ENCODE data around the gene MICU1.

MICU1 gene

DNA sequence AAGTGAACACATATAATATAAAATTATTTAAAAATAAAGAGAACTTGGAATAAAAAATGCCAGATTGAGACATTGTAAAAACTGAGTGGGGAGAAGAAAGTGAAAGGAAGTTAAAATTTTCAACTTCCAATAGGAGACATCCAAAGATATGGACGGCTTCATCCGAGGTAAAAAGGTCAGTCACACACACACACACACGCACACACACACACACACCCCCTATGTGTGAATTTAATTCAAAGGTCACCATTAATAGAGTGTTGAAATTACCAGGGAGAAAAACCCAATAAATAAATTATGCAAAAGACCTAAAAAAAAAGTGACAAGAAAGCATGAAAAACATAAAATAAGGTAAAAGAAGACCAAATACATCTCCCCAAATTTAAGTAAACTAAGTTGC lies 140.2 kb downstream of the MICU1 start:
- Histone ChIP-seq H3K27me3 (ENCODE audit: insufficient read depth, poor library complexity, severe bottlenecking) (no peaks in the 10 kb centered on the region), H3K36me3 (ENCODE audit: low read depth) (no peaks in the 10 kb centered on the region), H3K27ac (ENCODE audit: poor library complexity, severe bottlenecking) (no peak overlapping the region), H3K4me3 (ENCODE audit: severe bottlenecking) (no peak overlapping the region), H3K4me1 (ENCODE audit: insufficient read depth, poor library complexity, severe bottlenecking) (no peaks in the 10 kb centered on the region), H3K9me3 (ENCODE audit: severe bottlenecking) (no peaks in the 10 kb centered on the region)
- no peak for DNase-seq (ENCODE audit: low spot score)
- no peak for ATAC-seq (ENCODE audit: low read depth)
- TF ChIP-seq, protein P1, sequence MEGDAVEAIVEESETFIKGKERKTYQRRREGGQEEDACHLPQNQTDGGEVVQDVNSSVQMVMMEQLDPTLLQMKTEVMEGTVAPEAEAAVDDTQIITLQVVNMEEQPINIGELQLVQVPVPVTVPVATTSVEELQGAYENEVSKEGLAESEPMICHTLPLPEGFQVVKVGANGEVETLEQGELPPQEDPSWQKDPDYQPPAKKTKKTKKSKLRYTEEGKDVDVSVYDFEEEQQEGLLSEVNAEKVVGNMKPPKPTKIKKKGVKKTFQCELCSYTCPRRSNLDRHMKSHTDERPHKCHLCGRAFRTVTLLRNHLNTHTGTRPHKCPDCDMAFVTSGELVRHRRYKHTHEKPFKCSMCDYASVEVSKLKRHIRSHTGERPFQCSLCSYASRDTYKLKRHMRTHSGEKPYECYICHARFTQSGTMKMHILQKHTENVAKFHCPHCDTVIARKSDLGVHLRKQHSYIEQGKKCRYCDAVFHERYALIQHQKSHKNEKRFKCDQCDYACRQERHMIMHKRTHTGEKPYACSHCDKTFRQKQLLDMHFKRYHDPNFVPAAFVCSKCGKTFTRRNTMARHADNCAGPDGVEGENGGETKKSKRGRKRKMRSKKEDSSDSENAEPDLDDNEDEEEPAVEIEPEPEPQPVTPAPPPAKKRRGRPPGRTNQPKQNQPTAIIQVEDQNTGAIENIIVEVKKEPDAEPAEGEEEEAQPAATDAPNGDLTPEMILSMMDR (IDR thresholded peaks at IDR 0.05; ENCODE audit: poor library complexity, severe bottlenecking), result no peak

DNA sequence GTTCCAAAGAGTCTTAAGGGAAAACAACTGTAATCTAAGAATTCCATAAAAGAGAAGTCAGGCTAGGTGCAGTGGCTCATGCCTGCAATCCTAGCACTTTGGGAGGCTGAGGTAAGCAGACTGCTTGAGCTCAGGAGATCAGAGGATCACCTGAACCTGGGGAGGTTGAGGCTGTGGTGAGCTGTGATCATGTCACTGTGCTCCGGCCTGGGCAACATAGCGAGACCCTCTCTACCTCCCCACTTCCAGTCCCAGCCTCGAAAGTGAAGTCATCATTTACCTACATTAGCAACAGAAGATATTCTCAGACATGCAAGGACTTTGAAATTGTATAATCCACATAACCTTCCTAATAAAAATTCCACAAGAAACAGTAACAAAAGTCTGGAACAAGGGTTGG lies 141.4 kb downstream of the MICU1 start:
- H3K9me3 ChIP-seq (ENCODE audit: severe bottlenecking), result no peaks in the 10 kb centered on the region
- H3K27me3 ChIP-seq (ENCODE audit: insufficient read depth, poor library complexity, severe bottlenecking), result no peaks in the 10 kb centered on the region
- no peak overlapping the region for H3K4me3 ChIP-seq (ENCODE audit: severe bottlenecking)
- no peaks in the 10 kb centered on the region for H3K36me3 ChIP-seq (ENCODE audit: low read depth)
- DNase-seq (ENCODE audit: low spot score), result no peak
- no peaks in the 10 kb centered on the region for H3K4me1 ChIP-seq (ENCODE audit: insufficient read depth, poor library complexity, severe bottlenecking)
- no peak overlapping the region for H3K27ac ChIP-seq (ENCODE audit: poor library complexity, severe bottlenecking)
- no peak for ATAC-seq (ENCODE audit: low read depth)
- TF ChIP-seq, protein P1 (IDR thresholded peaks at IDR 0.05; ENCODE audit: poor library complexity, severe bottlenecking), result no peak

DNA sequence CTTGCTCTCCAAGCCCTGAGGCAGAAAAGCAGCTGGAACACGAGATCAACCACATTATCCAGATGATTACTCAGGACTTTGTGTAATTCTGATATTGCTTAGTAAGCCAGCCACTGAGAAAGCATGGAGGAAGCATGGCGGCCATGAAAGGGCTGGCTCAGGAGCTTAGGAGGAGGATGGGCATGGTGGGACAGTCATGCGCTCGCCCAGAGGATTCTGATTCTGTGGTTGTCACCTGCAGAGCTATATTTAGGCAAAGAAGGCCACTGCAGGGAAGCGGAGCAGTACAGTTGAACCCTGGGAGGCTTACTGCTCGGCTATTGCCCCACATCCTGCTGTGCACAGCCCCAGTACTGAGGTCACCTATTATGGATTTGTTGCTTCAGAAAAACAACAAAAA lies 142.4 kb downstream of the MICU1 start:
- no peak overlapping the region for H3K27ac ChIP-seq (ENCODE audit: poor library complexity, severe bottlenecking)
- DNase-seq (ENCODE audit: low spot score), result no peak
- H3K36me3 ChIP-seq (ENCODE audit: low read depth), result no peaks in the 10 kb centered on the region
- TF ChIP-seq, protein P1 (IDR thresholded peaks at IDR 0.05; ENCODE audit: poor library complexity, severe bottlenecking), result no peak
- no peak overlapping the region for H3K4me3 ChIP-seq (ENCODE audit: severe bottlenecking)
- H3K27me3 ChIP-seq (ENCODE audit: insufficient read depth, poor library complexity, severe bottlenecking), result no peaks in the 10 kb centered on the region
- no peaks in the 10 kb centered on the region for H3K9me3 ChIP-seq (ENCODE audit: severe bottlenecking)
- no peak for ATAC-seq (ENCODE audit: low read depth)
- H3K4me1 ChIP-seq (ENCODE audit: insufficient read depth, poor library complexity, severe bottlenecking), result no peaks in the 10 kb centered on the region

DNA sequence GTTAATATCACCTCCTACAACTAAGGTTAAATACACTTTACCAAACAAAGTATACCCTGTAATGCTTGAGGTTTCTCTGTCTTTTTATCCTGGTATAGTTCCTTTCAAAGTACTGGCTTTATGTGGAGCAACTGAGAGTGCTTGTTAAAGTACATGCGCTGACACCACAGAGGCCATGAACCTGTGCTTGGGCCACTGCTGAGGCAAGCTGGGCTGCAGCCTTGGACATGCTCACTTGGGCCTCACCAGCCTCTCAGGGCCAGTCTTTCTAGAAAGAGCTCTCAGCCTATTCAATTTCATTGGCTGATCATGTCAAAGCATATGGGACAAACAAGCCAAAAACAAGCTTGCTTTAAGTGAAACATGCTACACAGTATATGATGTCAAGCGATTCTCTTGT lies 145.0 kb downstream of the MICU1 start:
- H3K4me3 ChIP-seq (ENCODE audit: severe bottlenecking), result no peak overlapping the region
- H3K36me3 ChIP-seq (ENCODE audit: low read depth), result no peaks in the 10 kb centered on the region; the same call in 1 of the 2 replicates
- no peaks in the 10 kb centered on the region for H3K9me3 ChIP-seq (ENCODE audit: severe bottlenecking)
- no peaks in the 10 kb centered on the region for H3K27me3 ChIP-seq (ENCODE audit: insufficient read depth, poor library complexity, severe bottlenecking)
- no peak overlapping the region for H3K27ac ChIP-seq (ENCODE audit: poor library complexity, severe bottlenecking)
- no peak for DNase-seq (ENCODE audit: low spot score)
- TF ChIP-seq, protein P1 (IDR thresholded peaks at IDR 0.05; ENCODE audit: poor library complexity, severe bottlenecking), result no peak
- no peaks in the 10 kb centered on the region for H3K4me1 ChIP-seq (ENCODE audit: insufficient read depth, poor library complexity, severe bottlenecking)
- no peak for ATAC-seq (ENCODE audit: low read depth)

DNA sequence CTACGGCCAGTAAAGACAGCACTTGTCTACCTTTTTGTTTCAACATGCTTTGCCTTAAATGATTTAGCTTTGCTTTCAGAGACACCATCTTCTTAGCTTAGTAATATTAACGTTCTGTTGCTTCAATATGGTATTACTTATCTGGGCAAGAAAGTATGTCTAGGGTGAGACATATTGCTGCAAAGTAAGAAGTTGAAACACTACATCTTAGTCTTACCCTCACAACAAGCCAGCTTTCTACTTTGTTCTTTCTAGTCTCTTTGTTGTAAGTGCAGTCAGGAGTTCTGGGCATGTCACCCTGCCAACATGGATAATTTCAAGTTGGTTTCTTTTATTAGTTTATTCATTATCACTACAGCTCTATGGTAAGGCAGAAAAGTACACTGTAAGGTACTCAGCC lies 148.4 kb downstream of the MICU1 start:
- Histone ChIP-seq H3K4me1 (ENCODE audit: insufficient read depth, poor library complexity, severe bottlenecking) (no peaks in the 10 kb centered on the region), H3K4me3 (ENCODE audit: severe bottlenecking) (no peak overlapping the region), H3K9me3 (ENCODE audit: severe bottlenecking) (no peaks in the 10 kb centered on the region), H3K27me3 (ENCODE audit: insufficient read depth, poor library complexity, severe bottlenecking) (no peaks in the 10 kb centered on the region), H3K36me3 (ENCODE audit: low read depth) (peaks cover 4% of the 10 kb centered on the region; the same call in 1 of the 2 replicates), H3K27ac (ENCODE audit: poor library complexity, severe bottlenecking) (no peak overlapping the region)
- no peak for DNase-seq (ENCODE audit: low spot score)
- ATAC-seq (ENCODE audit: low read depth), result no peak
- TF ChIP-seq, protein P1 (IDR thresholded peaks at IDR 0.05; ENCODE audit: poor library complexity, severe bottlenecking), result no peak
